Breast epithelium (tissue), 3 donors: ENCODE measurements around the gene PCSK2.

Experiments used
- POLR2A ChIP-seq: fragments of 450-650 bp; IDR thresholded peaks from one replicate; pipeline ENCODE4 v1.6.1; 2016; ENCODE audit warnings: antibody characterized with exemption, mild to moderate bottlenecking, moderate library complexity
- TF ChIP-seq, protein P1 (sequence below), 3 donors: fragments of 450-650 bp; IDR thresholded peaks; one replicate each; pipeline ENCODE4 v1.5.1; 2016 to 2017; ENCODE audit warnings: antibody characterized with exemption in 3 of 3, mild to moderate bottlenecking in 3 of 3, moderate library complexity in 3 of 3

DNA sequence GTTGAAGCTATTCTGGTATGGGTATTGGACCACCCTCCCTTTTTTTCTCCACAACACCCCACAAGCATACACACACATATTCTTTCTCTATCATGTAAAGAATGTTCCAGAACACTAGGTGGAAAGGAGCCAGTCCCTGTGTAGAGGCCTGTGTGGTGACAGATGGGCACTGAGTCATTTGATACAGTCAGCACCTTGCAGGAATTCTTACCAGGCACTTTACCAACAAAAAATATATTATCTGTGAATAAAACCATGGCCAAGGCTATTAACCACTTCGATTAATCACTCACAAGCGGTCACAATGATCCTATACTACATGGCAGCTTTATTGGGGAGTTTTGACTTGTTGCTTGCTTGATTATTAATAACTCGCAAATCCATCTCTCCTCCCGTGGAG is 154.9 kb downstream of the PCSK2 start:
- TF ChIP-seq, protein P1, sequence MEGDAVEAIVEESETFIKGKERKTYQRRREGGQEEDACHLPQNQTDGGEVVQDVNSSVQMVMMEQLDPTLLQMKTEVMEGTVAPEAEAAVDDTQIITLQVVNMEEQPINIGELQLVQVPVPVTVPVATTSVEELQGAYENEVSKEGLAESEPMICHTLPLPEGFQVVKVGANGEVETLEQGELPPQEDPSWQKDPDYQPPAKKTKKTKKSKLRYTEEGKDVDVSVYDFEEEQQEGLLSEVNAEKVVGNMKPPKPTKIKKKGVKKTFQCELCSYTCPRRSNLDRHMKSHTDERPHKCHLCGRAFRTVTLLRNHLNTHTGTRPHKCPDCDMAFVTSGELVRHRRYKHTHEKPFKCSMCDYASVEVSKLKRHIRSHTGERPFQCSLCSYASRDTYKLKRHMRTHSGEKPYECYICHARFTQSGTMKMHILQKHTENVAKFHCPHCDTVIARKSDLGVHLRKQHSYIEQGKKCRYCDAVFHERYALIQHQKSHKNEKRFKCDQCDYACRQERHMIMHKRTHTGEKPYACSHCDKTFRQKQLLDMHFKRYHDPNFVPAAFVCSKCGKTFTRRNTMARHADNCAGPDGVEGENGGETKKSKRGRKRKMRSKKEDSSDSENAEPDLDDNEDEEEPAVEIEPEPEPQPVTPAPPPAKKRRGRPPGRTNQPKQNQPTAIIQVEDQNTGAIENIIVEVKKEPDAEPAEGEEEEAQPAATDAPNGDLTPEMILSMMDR (IDR thresholded peaks at IDR 0.05) = no peak
- no peak for TF ChIP-seq POLR2A
